Measurements from ENCODE around the gene LAMA5. TPM values are rescaled to one million over a fixed set of nuclear protein-coding genes. Genes with fewer than 3 reads are reported as not detected.

Gene LAMA5
- total RNA-seq, 2 experiments from 2014 or later = 0.81 to 1.5 TPM

DNA sequence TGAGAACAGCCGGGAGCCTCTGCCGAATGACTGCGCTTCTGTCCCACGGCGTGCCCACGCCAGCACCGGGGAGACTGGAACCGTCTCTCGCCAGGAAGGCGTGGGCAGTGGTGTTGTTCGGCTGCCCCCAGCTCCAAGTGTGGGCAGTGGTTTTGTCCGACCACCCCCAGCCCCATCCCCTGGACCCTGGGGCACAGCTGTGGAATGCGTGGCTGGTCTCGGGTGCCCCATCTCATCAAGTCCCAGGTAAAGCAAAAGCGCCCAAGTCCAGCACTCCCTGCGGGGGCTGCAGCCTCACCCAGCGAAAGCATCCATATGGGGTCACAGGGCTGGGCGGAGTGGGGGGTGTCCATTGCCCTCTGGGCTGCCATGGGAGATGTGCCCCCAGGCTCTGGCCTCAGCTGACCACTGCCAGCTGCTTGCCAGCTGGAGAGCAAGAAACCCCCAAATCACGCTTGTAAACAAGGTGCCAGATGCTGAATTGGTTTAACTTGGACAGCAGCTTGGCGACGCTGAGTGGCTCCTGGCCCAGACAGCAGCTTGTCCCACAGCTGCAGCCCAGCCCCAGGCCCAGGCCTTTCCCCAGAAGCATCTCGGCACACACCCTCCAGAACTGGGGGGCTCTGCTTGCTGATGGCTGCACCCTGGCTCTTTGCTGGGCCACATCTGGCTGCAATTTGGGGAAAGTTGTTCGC, 35.5 kb upstream of the LAMA5 start:
- no peak overlapping the region for H3K4me3 Mint-ChIP-seq
- peaks cover 18% of the 10 kb centered on the region for H3K4me1 Mint-ChIP-seq (ENCODE audit: low read depth)
- peaks cover 2% of the 10 kb centered on the region for H3K9me3 Mint-ChIP-seq
- intact Hi-C loops (cut with micrococcal nuclease) = no loop called here
- H3K36me3 Mint-ChIP-seq (ENCODE audit: low read depth) = peaks cover 3% of the 10 kb centered on the region
- no peak overlapping the region for H3K27ac Mint-ChIP-seq
- DNase-seq = no peak
- CTCF ChIA-PET = no interaction called here
- no peaks in the 10 kb centered on the region for H3K27me3 Mint-ChIP-seq (ENCODE audit: low read depth)

DNA sequence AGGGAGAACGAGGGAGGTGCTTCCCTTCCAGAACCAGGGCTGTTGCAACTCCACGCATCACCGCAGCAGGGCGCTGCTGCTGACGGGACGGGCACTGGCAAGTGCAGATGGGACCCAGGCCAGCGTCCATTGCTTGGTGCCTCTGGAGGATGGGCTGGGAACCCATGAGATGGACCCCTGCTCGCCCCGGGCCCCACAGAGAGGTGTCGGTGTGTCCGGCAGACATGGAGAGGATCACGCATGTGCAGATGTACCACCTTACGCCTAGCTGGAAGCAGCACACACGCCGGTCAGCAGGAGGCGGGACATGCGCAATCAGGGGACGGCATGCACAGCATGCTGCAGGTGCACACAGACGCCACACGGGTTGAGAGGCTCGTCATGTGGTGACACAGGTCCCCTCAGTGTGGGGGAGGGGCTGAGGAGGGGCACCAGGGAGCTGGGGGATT, 34.2 kb upstream of the LAMA5 start:
- Mint-ChIP-seq H3K9me3 (peaks cover 2% of the 10 kb centered on the region), H3K4me1 (ENCODE audit: low read depth) (peaks cover 18% of the 10 kb centered on the region), H3K4me3 (no peak overlapping the region), H3K36me3 (ENCODE audit: low read depth) (peaks cover 3% of the 10 kb centered on the region), H3K27me3 (ENCODE audit: low read depth) (no peaks in the 10 kb centered on the region), H3K27ac (no peak overlapping the region)
- CTCF ChIA-PET = interaction anchor here (0.9 kb wide), 1 partner anchor 18 kb away, joined by 3 read pairs; no protein-coding TSS in a partner anchor
- intact Hi-C loops (cut with micrococcal nuclease) = no loop called here
- no peak for DNase-seq

DNA sequence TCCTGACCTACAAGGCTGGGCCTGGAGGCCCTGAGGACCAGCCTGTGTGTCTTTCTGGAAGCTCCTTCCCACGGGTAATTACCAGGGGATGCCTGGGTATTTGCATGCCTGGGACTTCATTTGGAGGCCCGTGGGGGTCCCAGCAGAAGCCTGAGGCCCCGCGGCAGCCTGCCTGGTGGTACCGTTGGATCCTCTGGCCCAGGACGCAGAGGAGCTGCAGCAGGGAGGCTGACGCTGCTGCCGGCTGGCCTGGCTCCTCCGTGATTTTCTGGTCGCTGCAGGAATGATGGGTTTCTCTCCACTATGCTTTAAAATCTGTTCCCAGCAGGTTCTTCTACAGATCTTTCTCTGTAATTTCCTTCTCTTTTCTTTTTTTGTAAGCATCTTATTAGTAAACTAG, 33.4 kb upstream of the LAMA5 start:
- Mint-ChIP-seq H3K36me3 (ENCODE audit: low read depth) (peaks cover 3% of the 10 kb centered on the region), H3K4me3 (no peak overlapping the region), H3K27me3 (ENCODE audit: low read depth) (no peaks in the 10 kb centered on the region), H3K9me3 (peaks cover 2% of the 10 kb centered on the region), H3K4me1 (ENCODE audit: low read depth) (peaks cover 12% of the 10 kb centered on the region), H3K27ac (no peak overlapping the region)
- CTCF ChIA-PET = interaction anchor here (0.9 to 1.1 kb wide), 3 partner anchors 11 to 99 kb away, joined by 3 to 4 read pairs (median 3); no protein-coding TSS in a partner anchor
- DNase-seq = no peak
- intact Hi-C loops (cut with micrococcal nuclease) = no loop called here

- Mint-ChIP-seq H3K27me3 (ENCODE audit: low read depth) (no peaks in the 10 kb centered on the region), H3K4me3 (no peak overlapping the region), H3K4me1 (ENCODE audit: low read depth) (peaks cover 7% of the 10 kb centered on the region), H3K9me3 (peaks cover 2% of the 10 kb centered on the region), H3K36me3 (ENCODE audit: low read depth) (peaks cover 3% of the 10 kb centered on the region), H3K27ac (no peak overlapping the region)
- CTCF ChIA-PET = interaction anchor here (0.9 to 1.1 kb wide), 2 partner anchors 12 to 100 kb away, joined by 3 to 4 read pairs; no protein-coding TSS in a partner anchor
- intact Hi-C loops (cut with micrococcal nuclease) = no loop called here
- no peak for DNase-seq
Measured at GRCh38 chr20:62400021-62400420, 32.9 kb upstream of the LAMA5 start.

DNA sequence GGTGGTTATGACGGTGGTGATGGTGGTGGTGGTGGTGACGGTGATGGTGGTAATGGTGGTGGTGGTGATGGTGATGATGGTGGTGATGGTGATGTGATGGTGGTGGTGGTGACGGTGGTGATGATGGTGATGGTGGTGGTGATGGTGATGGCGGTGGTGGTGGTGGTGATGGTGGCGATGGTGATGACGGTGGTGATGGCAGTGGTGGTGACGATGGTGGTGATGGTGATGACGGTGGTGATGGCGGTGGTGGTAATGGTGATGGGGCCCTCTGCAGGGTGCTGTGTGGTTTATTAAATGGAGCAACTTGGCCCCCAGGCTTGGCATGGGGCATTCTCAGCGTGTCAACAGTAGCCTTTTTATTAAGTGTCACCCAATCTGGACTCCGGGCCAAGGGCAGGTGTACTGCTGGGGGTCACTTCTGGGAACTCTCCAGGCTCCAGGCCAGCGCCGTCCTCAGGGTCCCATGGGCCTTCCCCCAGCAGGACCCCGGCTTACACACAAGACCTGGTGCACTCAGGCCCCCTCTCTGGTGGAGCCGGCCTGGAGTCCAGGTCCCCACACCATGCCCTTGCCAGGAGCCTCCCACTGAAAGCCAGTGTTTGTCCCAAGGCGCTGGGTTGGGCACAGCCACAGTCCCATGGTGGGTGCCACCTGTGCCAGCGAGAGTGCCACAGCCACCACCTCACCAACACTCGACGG, 31.2 kb upstream of the LAMA5 start:
- no peak overlapping the region for H3K27ac Mint-ChIP-seq
- no peaks in the 10 kb centered on the region for H3K27me3 Mint-ChIP-seq (ENCODE audit: low read depth)
- intact Hi-C loops (cut with micrococcal nuclease) = no loop called here
- DNase-seq = no peak
- CTCF ChIA-PET = no interaction called here
- H3K36me3 Mint-ChIP-seq (ENCODE audit: low read depth) = peaks cover 3% of the 10 kb centered on the region
- peaks cover 2% of the 10 kb centered on the region for H3K9me3 Mint-ChIP-seq
- no peaks in the 10 kb centered on the region for H3K4me1 Mint-ChIP-seq (ENCODE audit: low read depth)
- no peak overlapping the region for H3K4me3 Mint-ChIP-seq

- H3K4me1 Mint-ChIP-seq (ENCODE audit: low read depth) = no peaks in the 10 kb centered on the region
- no peak for DNase-seq
- H3K27ac Mint-ChIP-seq = no peak overlapping the region
- H3K36me3 Mint-ChIP-seq (ENCODE audit: low read depth) = peaks cover 3% of the 10 kb centered on the region
- H3K4me3 Mint-ChIP-seq = no peak overlapping the region
- peaks cover 2% of the 10 kb centered on the region for H3K9me3 Mint-ChIP-seq
- H3K27me3 Mint-ChIP-seq (ENCODE audit: low read depth) = no peaks in the 10 kb centered on the region
- CTCF ChIA-PET = interaction anchor here (1.2 kb wide), 1 partner anchor 14 kb away, joined by 3 read pairs; no protein-coding TSS in a partner anchor
- intact Hi-C loops (cut with micrococcal nuclease) = no loop called here
Measured at GRCh38 chr20:62396367-62397239, 29.5 kb upstream of the LAMA5 start.

GRCh38 chr20:62395311-62396242, 28.5 kb upstream of the LAMA5 start:
- no peaks in the 10 kb centered on the region for H3K4me1 Mint-ChIP-seq (ENCODE audit: low read depth)
- H3K36me3 Mint-ChIP-seq (ENCODE audit: low read depth) = peaks cover 3% of the 10 kb centered on the region
- intact Hi-C loops (cut with micrococcal nuclease) = no loop called here
- no peaks in the 10 kb centered on the region for H3K27me3 Mint-ChIP-seq (ENCODE audit: low read depth)
- peaks cover 2% of the 10 kb centered on the region for H3K9me3 Mint-ChIP-seq
- no peak for DNase-seq
- CTCF ChIA-PET = interaction anchor here (0.9 to 1.2 kb wide), 2 partner anchors 10 to 13 kb away, joined by 3 read pairs; no protein-coding TSS in a partner anchor
- H3K27ac Mint-ChIP-seq = no peak overlapping the region
- H3K4me3 Mint-ChIP-seq = no peak overlapping the region

DNA sequence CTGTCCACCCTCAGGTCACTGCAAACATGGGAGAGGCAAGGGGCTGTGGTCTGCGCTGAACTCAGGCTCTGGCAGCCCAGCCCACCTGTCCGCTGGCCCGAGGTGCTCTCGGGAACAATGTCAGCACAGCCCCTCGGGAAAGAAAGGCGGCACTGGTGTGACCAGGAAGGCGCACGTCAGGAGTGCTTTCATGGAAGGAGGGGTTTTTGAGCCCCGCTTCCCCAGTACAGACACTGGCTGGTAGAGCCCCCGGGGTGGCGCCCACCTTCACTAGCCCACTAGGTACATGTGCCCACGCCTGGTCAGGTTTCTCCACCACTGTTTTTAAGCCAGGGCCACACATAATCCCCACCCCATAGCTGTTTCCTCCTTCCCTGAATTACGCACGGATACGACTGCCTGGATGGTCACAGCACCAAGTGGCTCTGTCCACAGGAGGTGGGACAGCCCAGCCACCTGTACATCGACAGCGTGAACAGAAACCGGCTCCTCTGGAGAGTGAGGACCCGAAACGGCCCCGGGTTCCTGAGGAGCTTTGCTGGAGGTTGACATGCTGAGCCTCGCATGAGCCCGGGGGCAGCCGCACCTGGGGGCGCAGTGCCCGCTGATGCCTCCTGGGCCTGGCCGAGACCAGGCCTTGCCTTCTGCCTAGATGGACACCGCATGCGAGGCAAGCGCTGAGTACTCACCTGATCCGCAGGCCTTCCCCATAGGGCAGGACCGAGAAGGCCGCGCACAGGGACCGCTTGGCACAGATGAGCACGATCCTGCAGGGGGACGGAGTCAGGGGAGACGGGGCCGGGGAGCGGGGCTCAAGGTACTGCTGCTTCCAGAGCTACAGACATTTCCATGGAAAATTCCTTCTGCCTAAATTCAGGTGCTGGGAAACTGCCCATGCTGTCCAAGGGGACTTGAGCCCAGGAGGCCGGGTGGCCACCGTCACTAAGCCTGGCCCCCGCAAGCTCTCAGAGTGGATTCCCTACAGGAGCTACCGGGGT, 27.4 kb upstream of the LAMA5 start:
- peaks cover 8% of the 10 kb centered on the region for H3K36me3 Mint-ChIP-seq (ENCODE audit: low read depth)
- CTCF ChIA-PET = interaction anchor here (0.9 kb wide), 1 partner anchor 11 kb away, joined by 3 read pairs; no protein-coding TSS in a partner anchor
- peaks cover 2% of the 10 kb centered on the region for H3K9me3 Mint-ChIP-seq
- no peak for DNase-seq
- H3K4me1 Mint-ChIP-seq (ENCODE audit: low read depth) = peaks cover 2% of the 10 kb centered on the region
- H3K27me3 Mint-ChIP-seq (ENCODE audit: low read depth) = no peaks in the 10 kb centered on the region
- H3K27ac Mint-ChIP-seq = no peak overlapping the region
- intact Hi-C loops (cut with micrococcal nuclease) = no loop called here
- H3K4me3 Mint-ChIP-seq = no peak overlapping the region

DNA sequence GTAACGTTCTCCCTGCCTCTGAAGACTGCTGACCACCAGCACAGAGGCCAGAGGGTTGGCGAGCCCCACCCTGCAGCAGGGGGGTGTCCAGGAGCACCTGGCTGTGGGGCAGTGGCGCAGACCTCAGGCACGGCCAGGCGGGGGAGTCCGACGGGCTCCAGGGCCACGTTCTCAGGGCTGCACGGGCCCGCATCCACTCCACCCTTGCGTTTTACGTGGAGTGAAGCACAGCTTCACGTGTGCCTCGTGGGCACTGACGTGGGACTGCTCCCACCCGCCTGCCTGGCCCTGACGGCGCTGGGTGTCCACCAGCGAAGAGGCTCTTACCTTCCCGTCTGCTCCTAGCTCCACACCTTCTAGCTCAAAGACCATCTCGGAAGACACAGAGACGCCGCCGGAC, 26.7 kb upstream of the LAMA5 start:
- Mint-ChIP-seq H3K9me3 (peaks cover 2% of the 10 kb centered on the region), H3K27ac (no peak overlapping the region), H3K4me3 (no peak overlapping the region), H3K36me3 (ENCODE audit: low read depth) (peaks cover 15% of the 10 kb centered on the region), H3K4me1 (ENCODE audit: low read depth) (peaks cover 7% of the 10 kb centered on the region), H3K27me3 (ENCODE audit: low read depth) (no peaks in the 10 kb centered on the region)
- CTCF ChIA-PET = no interaction called here
- DNase-seq = no peak
- intact Hi-C loops (cut with micrococcal nuclease) = no loop called here

DNA sequence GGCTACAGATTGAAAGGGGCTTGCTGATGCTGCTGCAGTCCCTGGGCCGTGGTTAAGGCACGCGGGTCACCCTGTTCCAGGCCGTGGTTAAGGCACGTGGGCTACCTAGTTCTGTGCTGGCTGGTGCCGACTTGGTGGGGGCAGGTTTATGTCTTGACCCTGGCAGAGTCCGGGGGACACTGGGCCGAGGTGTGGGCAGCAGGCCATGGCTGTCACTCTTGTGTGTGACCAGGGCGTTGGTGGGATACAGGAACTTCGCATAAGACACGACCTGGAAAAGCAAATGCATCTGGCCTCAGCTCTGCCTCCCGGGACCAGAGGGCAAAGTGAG, 26.2 kb upstream of the LAMA5 start:
- H3K4me3 Mint-ChIP-seq = no peak overlapping the region
- intact Hi-C loops (cut with micrococcal nuclease) = no loop called here
- no peak for DNase-seq
- CTCF ChIA-PET = no interaction called here
- H3K4me1 Mint-ChIP-seq (ENCODE audit: low read depth) = peaks cover 13% of the 10 kb centered on the region
- no peaks in the 10 kb centered on the region for H3K27me3 Mint-ChIP-seq (ENCODE audit: low read depth)
- no peak overlapping the region for H3K27ac Mint-ChIP-seq
- H3K9me3 Mint-ChIP-seq = peaks cover 2% of the 10 kb centered on the region
- peaks cover 20% of the 10 kb centered on the region for H3K36me3 Mint-ChIP-seq (ENCODE audit: low read depth)
